Epidermal melanocyte (primary cell): ENCODE data around the gene FAM167B.

ENCODE experiments used
- DNase-seq: peaks from one replicate; pipeline ENCODE4 v3.0.0; 2011; ENCODE audit warnings: low spot score; ENCODE audit not compliant: insufficient read length

The FAM167B gene

GRCh38 chr1:32246888-32247273, at the start of gene FAM167B:
Gene FAM167B, plus strand, starts transcription at chr1:32247222. Its CDS starts 200 bp downstream, at chr1:32247422.
- DNase-seq, result peak; percentile 74

GRCh38 chr1:32197837-32198236, 49.2 kb upstream of the FAM167B start:
- DNase-seq, result no peak

GRCh38 chr1:32198237-32199042, 48.6 kb upstream of the FAM167B start:
- no peak for DNase-seq

GRCh38 chr1:32199043-32199716, 47.8 kb upstream of the FAM167B start:
- DNase-seq, result no peak

GRCh38 chr1:32199717-32200072, 47.3 kb upstream of the FAM167B start:
- DNase-seq, result no peak

- DNase-seq, result peak; percentile 64
Measured at GRCh38 chr1:32200226-32201010, 46.6 kb upstream of the FAM167B start, which contains the start of gene CCDC28B. Gene CCDC28B, plus strand, starts transcription at chr1:32200595. Its CDS starts 1,341 bp downstream, at chr1:32201936.

- no peak for DNase-seq
Measured at GRCh38 chr1:32201011-32201855, 45.8 kb upstream of the FAM167B start.

- DNase-seq, result no peak
Measured at GRCh38 chr1:32204943-32205361, 42.1 kb upstream of the FAM167B start.

GRCh38 chr1:32205401-32206370, 41.3 kb upstream of the FAM167B start, which contains the start of gene IQCC:
Gene IQCC, plus strand, starts transcription at chr1:32205671. Its CDS starts 11 bp downstream, at chr1:32205682.
- DNase-seq, result peak; percentile 80

- no peak for DNase-seq
Measured at GRCh38 chr1:32208469-32208868, 38.6 kb upstream of the FAM167B start.

- DNase-seq, result no peak
Measured at GRCh38 chr1:32208891-32209328, 38.1 kb upstream of the FAM167B start, which contains the start of gene DCDC2B. Gene DCDC2B, plus strand, starts transcription at chr1:32209089. Its CDS starts 5 bp downstream, at chr1:32209094.

GRCh38 chr1:32215629-32216480, 31.2 kb upstream of the FAM167B start:
- DNase-seq, result peak; percentile 53

GRCh38 chr1:32216566-32216965, 30.5 kb upstream of the FAM167B start:
- DNase-seq, result no peak

GRCh38 chr1:32219022-32219421, 28.0 kb upstream of the FAM167B start:
- peak; percentile 51 for DNase-seq

- DNase-seq, result no peak
Measured at GRCh38 chr1:32220746-32221580, 26.1 kb upstream of the FAM167B start.

- no peak for DNase-seq
Measured at GRCh38 chr1:32221581-32221979, 25.4 kb upstream of the FAM167B start.

- peak; percentile 90 for DNase-seq
Measured at GRCh38 chr1:32221980-32222755, 24.9 kb upstream of the FAM167B start, which contains the start of the genes EIF3I and TMEM234. Gene EIF3I, plus strand, starts transcription at chr1:32222407. Its CDS starts 35 bp downstream, at chr1:32222442. Gene TMEM234, minus strand, starts transcription at chr1:32222353. Its CDS starts 31 bp downstream, at chr1:32222322.
